Measurements from ENCODE around the gene BCAS3.

GRCh38 chr17:60846175-60846574, 168.5 kb downstream of the BCAS3 start:
- no peak for TF ChIP-seq POLR2A (IDR thresholded peaks at IDR 0.05; ENCODE audit: low read depth, low read length)
- TF ChIP-seq POLR2AphosphoS5 (IDR thresholded peaks at IDR 0.05; ENCODE audit: low read depth, low read length), result no peak
- TF ChIP-seq TAF1 (IDR thresholded peaks at IDR 0.05; ENCODE audit: low read depth, low read length), result no peak
- TF ChIP-seq SPI1 (IDR thresholded peaks at IDR 0.05; ENCODE audit: low read depth, low read length), result no peak
- no peak for TF ChIP-seq POU2F2 (IDR thresholded peaks at IDR 0.05; ENCODE audit: low read depth, low read length)
